GM21390 (cell line): Measurements from ENCODE around the gene SLC17A7.

Source experiments
- ATAC-seq: cut with Tn5 transposase; IDR thresholded peaks from one replicate; pipeline ENCODE4 v1.9.1; 2021; ENCODE audit not compliant: unreplicated experiment

SLC17A7 gene

DNA sequence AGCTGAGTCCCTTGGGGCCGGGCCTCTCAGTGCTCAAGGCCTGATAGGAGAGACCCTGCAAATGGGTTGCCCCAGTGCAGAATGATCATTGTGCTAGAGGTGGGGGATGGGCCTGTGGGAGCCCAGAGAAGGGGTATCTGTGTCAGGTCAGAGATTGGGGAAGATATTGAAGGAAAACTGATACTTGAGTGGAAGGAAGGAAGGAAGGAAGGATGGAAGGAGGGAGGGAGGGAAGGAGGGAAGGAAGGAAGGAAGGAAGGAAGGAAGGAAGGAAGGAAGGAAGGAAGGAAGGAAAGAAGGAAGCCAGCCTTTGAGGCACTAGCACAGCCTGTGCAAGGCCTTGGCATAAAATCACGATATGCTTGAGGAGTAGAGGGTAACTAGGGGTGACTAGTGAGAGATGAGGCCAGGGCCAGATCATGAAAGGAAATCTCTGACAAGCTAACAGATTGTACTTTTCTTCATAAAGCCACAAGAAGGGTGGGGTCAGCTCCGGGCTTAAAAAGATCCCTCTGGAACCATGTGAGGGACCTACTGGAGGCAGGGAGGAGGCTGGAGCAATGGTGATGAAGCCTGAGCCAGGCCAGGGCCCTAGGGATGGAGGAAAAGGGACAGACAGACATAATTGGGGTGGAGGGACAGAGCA, 29.5 kb downstream of the SLC17A7 start:
- no peak for ATAC-seq

GRCh38 chr19:49409441-49410029, 31.8 kb downstream of the SLC17A7 start:
- ATAC-seq = no peak

GRCh38 chr19:49408816-49409440, 32.4 kb downstream of the SLC17A7 start:
- ATAC-seq = no peak

DNA sequence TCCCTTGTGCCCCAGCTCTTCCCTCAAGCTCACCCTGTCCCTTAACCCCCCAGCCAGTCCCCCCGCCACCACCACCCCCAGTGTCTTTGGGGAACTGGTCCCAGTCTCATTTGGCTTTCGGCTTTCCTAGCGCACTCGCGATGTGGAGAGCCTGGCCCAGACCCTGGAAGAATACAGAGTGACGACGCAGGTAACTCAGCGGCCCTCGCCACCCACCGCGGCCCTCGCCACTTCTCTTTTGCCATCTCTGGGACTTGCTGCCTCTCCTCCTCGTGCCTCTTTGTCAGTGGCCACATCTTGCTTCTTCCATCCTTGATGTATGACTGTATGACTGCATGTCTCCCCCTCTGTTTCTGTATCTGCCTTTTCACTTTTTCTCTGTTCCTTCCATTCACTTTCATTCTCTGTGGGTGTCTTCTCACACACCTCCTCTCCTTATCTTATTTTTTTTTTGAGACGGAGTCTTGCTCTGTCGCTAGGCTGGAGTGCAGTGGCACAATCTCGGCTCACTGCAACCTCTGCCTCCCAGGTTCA, 33.8 kb downstream of the SLC17A7 start:
- ATAC-seq = no peak

- ATAC-seq = no peak
Observed at GRCh38 chr19:49407079-49407478, 34.2 kb downstream of the SLC17A7 start.

DNA sequence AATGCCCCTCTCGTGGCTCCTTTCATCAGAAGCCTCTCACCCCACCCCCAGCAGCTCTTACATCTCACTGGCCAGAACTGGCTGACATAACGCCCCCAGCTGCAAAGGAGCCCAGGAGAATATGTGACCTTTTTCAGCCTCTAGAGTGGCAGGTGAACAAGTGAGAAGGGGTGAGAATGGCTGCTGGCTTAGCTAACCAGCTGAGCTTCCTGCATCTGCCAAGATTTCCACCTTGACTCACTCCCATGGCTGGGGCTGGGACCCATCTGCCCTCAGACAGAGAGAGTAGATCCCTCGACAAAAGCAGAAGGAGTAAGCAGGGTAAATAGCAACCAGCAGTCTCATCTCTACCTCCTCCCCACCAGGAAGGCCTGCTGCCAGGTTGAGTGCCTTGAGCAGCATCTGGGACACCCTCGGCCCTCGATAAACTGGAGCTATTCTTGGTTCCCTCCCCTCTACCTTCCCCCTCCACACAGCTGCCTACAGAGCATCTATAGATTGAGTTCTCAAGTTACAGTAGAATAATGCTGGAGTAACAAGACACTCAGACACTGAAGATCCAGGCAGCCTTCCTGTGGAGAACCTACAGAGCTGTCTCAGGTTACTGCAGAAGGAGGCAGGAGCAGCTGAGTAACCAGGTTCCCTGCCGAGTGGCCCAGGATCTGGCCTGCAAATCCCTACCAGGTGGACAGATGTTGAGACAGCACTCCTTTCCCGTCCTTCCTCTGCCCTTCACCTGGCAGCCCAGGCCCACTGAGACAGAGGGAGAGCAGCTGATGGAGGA, 37.7 kb downstream of the SLC17A7 start:
- no peak for ATAC-seq

DNA sequence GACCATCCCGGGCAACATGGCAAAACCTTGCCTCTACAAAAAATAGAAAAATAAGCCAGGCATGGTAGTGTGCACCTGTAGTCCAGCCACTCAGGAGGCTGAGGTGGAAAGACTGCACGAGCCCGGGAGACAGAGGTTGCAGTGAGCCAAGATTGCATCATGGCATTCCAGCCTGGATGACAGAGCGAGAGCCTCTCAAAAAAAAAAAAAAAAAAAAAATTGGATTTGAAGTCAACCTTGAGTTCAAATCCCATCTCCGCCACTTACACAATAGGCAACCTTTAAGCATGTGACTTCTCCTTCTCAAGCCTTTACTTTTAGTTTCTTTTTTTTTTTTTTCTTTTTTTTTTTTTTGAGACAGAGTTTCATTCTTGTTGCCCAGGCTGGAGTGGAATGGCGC, 41.3 kb downstream of the SLC17A7 start:
- no peak for ATAC-seq

- no peak for ATAC-seq
Observed at GRCh38 chr19:49398931-49399330, 42.4 kb downstream of the SLC17A7 start.

GRCh38 chr19:49398001-49398615, 43.2 kb downstream of the SLC17A7 start:
- ATAC-seq = no peak

DNA sequence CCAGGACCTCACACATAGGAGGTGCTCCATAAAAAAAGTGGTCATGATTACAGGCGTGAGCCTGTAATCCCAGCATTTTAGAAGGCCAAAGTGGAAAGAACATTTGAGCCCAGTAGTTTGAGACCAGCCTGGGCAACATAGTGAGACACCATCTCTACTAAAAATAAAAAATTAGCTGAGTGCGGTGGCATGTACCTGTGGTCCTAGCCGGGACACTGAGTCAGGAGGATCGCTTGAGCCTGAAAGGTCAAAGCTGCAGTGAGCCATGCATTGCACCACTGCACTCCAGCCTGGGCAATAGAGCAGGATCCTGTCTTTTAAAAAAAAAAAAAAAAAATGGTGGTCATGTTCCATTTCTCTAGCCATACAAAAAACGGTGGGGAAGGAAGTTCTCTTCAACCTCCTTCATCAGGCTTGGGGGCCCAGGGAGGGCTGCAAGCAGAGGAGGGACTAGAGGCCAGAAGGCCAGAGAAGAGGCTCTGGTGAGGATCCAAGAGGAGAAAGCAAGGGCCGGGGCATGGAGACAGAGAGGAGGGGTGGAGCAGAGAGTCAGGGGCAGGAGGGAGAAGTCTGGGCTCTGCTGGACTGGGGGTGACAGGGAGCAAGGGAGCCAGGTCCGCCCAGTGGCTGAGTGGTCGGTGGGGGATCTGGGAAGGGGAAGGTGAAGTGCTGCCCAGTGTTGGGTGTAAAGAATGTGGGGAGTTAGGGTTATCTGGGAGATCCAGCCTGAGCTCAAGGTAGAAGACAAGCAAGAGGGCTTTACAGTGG, 44.4 kb downstream of the SLC17A7 start:
- no peak for ATAC-seq

DNA sequence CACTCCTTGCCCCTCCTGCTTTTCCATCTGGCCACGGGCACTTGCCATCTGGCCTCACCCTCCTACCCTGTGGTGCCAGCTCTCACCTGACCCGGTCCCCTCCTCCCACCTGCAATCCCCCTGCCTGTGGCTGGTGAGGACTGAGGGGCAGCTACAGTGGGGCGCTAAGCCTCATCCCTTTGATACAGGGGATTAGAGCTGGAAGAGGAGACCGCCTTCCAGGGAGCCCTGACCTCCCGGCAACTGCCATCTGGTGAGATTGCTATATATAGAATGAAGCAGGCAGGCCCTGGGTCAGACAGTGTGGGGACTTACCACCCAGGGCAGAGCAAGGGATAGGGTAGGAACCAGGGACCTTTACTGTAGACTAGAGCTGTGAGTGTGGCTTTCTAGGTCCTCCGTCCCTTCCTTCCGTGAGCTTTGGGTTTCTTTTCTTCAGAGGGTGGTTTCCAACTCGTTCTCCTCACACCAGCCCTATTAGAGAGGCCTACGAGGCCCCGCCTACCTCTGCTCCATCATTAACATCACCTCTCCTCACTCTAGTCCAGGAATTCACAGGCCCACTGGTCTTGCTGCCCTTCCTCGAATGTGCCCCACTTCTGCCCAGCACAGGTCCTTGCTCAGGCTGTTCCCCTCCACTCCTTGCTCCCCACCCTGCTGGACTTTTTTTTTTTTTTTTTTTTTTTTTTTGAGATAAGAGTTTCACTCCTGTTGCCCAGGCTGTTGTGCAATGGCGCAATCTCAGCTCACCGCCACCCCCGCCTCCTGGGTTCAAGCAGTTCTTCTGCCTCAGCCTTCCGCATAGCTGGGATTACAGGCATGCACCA, 45.5 kb downstream of the SLC17A7 start:
- no peak for ATAC-seq

DNA sequence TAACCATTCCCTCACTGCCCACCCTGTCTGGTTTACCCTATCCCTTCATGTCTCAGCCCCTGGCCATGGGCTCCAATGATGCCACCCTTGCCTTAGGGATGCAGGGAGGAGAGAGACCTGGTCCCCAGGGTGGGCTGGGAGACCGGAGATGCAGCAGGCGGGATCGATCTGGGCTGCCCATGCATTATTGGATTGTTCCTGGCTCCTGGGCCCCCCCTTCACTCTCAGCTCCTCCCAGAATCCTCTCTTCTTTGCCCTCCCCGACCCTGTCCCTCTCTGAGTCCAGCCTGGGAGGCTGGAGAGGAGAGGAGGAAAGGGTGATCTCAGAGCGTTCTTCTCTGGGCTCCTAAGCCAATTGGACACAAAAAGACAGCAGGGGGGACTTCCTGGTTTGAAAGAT, 47.4 kb downstream of the SLC17A7 start:
- ATAC-seq = no peak

GRCh38 chr19:49391581-49392399, 49.5 kb downstream of the SLC17A7 start:
- ATAC-seq = no peak

GRCh38 chr19:49390929-49391359, 50.4 kb downstream of the SLC17A7 start:
- ATAC-seq = no peak

GRCh38 chr19:49390131-49390928, 51.0 kb downstream of the SLC17A7 start:
- no peak for ATAC-seq

DNA sequence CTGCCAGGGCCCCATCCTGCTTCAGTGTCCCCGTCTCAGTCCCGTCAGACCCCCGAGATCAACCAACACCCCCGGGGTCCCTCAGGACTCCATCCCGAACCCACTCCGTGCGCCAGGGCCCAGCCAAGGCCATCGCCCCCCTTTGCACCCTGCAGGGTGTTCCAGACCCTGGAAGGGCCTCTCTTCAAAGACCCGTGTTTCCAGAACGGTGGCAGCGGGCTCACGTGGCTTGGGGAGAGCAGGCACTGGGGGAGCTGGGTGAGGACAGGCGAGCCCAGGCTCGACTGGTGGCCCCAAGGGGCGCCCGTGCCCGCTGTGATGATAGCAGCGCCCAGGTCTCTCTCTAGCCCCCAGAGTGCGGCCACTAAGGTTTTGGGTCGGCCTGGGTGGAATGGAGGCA, 51.9 kb downstream of the SLC17A7 start:
- no peak for ATAC-seq

DNA sequence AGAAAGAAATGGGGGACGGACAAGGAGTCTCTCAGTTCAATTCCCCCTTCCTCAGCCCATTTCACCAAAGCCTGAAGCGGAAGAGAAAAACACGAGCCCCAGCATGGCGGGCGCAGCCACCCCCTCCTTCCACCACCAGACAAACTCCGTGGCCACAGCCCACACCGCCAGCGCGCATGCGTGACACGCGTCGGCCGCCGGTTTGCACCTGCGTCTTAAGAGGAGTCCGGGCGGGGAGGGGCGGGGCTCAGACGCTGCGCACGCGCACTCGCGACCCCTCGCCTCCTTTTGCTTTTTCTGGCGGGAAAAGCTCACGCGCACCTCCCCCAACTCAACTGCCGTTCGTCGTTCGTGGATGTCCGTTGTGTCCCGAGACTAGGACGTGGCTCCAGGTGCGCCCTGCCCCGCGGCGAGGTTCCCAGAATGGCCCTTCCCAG, 53.4 kb downstream of the SLC17A7 start, which contains the start of gene KASH5:
Gene KASH5 (plus strand): TSS at position 314 of the 437 bp plus-strand sequence. CDS start 2,635 bp downstream, outside the sequence.
- ATAC-seq = no peak

GRCh38 chr19:49383599-49383998, 57.7 kb downstream of the SLC17A7 start:
- ATAC-seq = no peak
